A549 (cell line): Measurements from ENCODE around the gene ATP2A3. TPM values are rescaled to one million over a fixed set of nuclear protein-coding genes. Genes with fewer than 3 reads are reported as not detected.

Experiments
- ATAC-seq, 2 experiments: fragments of 200-7000 bp in 1 of 2; fragments of >200 bp in 1 of 2; cut with Nextera tagmentation in 1 of 2; cut with Tn5 transposase in 1 of 2; 3 replicates each; pipeline versions ENCODE4 v1.8.0 to v1.9.1; 2018 to 2020; ENCODE audit warnings: mild to moderate bottlenecking in 1 of 2, moderate library complexity in 1 of 2
- CTCF ChIA-PET: fragments of 300-600 bp; sonication (Branson Sonifier 250); formaldehyde crosslinking; extraction: SDS; loops from one replicate; lab custom pipeline; 2021; ENCODE audit warnings: antibody characterized with exemption, inconsistent platforms; lab: Yijun Ruan, JAX
- POLR2A ChIA-PET: fragments of 350-600 bp; formaldehyde crosslinking; extraction: SDS; loops from one replicate; lab custom pipeline; 2021; ENCODE audit warnings: antibody characterized with exemption, inconsistent platforms; lab: Yijun Ruan, JAX
- DNase-seq, 2 experiments: peaks; one replicate each; pipeline versions ENCODE4 v3.0.0 to v3.0.0-alpha.2; 2011 to 2016; ENCODE audit warnings: low read depth in 1 of 2, low spot score in 1 of 2
- FAIRE-seq: peaks from 2 replicates; lab custom pipeline; 2011; peaks lifted over from hg19 to GRCh38; lab: Jason Lieb, UNC
- H3K27ac ChIP-seq, 2 experiments: fragments of >200 bp; sonication (Bioruptor Twin); formaldehyde crosslinking; 3 replicates each; pipeline ENCODE4 v1.5.1; 2016 to 2017
- H3K4me1 ChIP-seq: fragments of >200 bp; sonication (Bioruptor Twin); formaldehyde crosslinking; 3 replicates; pipeline ENCODE4 v1.6.1; 2016
- H3K4me2 ChIP-seq: fragments of >200 bp; sonication (Bioruptor Twin); formaldehyde crosslinking; 3 replicates; pipeline ENCODE4 v1.6.1; 2016
- H3K4me3 ChIP-seq: fragments of >200 bp; sonication (Bioruptor Twin); formaldehyde crosslinking; 3 replicates; pipeline ENCODE4 v1.5.1; 2016
- H3K9me3 ChIP-seq: fragments of >200 bp; sonication (Bioruptor Twin); formaldehyde crosslinking; 3 replicates; pipeline ENCODE4 v1.6.1; 2016
- CBX8 ChIP-seq: fragments of 200-600 bp; sonication (generic); IDR thresholded peaks from 2 replicates; pipeline ENCODE4 v1.6.1; 2016
- CEBPB ChIP-seq, 2 experiments: fragments of >200 bp in 1 of 2; sonication (Bioruptor Twin) in 1 of 2; formaldehyde crosslinking in 1 of 2; IDR thresholded peaks; 2 replicates each; pipeline ENCODE4 v1.6.1; 2012 to 2016
- CHD4 ChIP-seq: fragments of 200-600 bp; sonication (generic); IDR thresholded peaks from 2 replicates; pipeline ENCODE4 v1.6.1; 2016; ENCODE audit warnings: antibody characterized with exemption, mild to moderate bottlenecking, borderline replicate concordance
- HDAC2 ChIP-seq: fragments of 200-600 bp; sonication (generic); IDR thresholded peaks from 2 replicates; pipeline ENCODE4 v1.6.1; 2016
- HEYL ChIP-seq: fragments of 250-450 bp; sonication (Bioruptor Pico); IDR thresholded peaks from 2 replicates; pipeline ENCODE4 v1.8.0; 2021; ENCODE audit warnings: mild to moderate bottlenecking, moderate library complexity
- JUNB ChIP-seq: fragments of >200 bp; sonication (Bioruptor Twin); formaldehyde crosslinking; IDR thresholded peaks from 2 replicates; pipeline ENCODE4 v1.6.1; 2016
- KDM1A ChIP-seq: fragments of 200-600 bp; sonication (generic); IDR thresholded peaks from 2 replicates; pipeline ENCODE4 v1.6.1; 2016; ENCODE audit warnings: low read depth, mild to moderate bottlenecking
- MAFK ChIP-seq: fragments of 450-650 bp; IDR thresholded peaks from 2 replicates; pipeline ENCODE4 v1.6.1; 2014; ENCODE audit not compliant: partially characterized antibody
- MYC ChIP-seq: IDR thresholded peaks from 2 replicates; pipeline ENCODE4 v1.6.1; 2012; ENCODE audit warnings: mild to moderate bottlenecking, inconsistent platforms, low read length, improper control_type of control experiment, borderline replicate concordance
- RAD21 ChIP-seq, 2 experiments: fragments of >200 bp in 1 of 2; sonication (Bioruptor Twin) in 1 of 2; formaldehyde crosslinking in 1 of 2; IDR thresholded peaks in 1 of 2; conservative IDR thresholded peaks in 1 of 2; 2 replicates in 1 of 2; 3 replicates in 1 of 2; pipeline ENCODE4 v1.6.1; 2012 to 2018; ENCODE audit warnings: inconsistent platforms in 1 of 2
- RNF2 ChIP-seq: fragments of 200-600 bp; sonication (generic); IDR thresholded peaks from 2 replicates; pipeline ENCODE4 v1.6.1; 2016; ENCODE audit warnings: low read depth, mild to moderate bottlenecking, antibody characterized with exemption, moderate library complexity, borderline replicate concordance
- SMC3 ChIP-seq: fragments of >200 bp; sonication (Bioruptor Twin); formaldehyde crosslinking; IDR thresholded peaks from 3 replicates; pipeline ENCODE4 v1.6.1; 2018; ENCODE audit warnings: inconsistent platforms
- ZFP36 ChIP-seq: fragments of 450-650 bp; IDR thresholded peaks from 2 replicates; pipeline ENCODE4 v1.6.1; 2014; ENCODE audit warnings: borderline replicate concordance; ENCODE audit not compliant: partially characterized antibody
- ZNF302 ChIP-seq: fragments of 250-450 bp; sonication (Bioruptor Pico); IDR thresholded peaks from 2 replicates; pipeline ENCODE4 v1.9.0; 2021; ENCODE audit warnings: inconsistent platforms, mild to moderate bottlenecking, moderate library complexity
- WGBS: methylation state at CpG from one replicate; pipeline ENCODE4 v1.1.6; 2017; ENCODE audit errors: missing lambda C conversion rate; 5-methylcytosine and 5-hydroxymethylcytosine counted together
- polyA plus RNA-seq, 4 experiments: library from polyadenylated mRNA; depleted of rRNA in 3 of 4; stranded (reverse); fragments of >200 nt; fragmentation: RNase III in 1 of 4; extraction: RNeasy Plus Mini Kit Qiagen cat#74134 plus additional on column Dnase treatment in 1 of 4; gene quantifications; 2 replicates in 3 of 4; 3 replicates in 1 of 4; pipeline ENCODE4 v1.2.3, GENCODE V29; 2011 to 2017

ATP2A3 gene
- polyA plus RNA-seq, 2 of the 4 experiments (the other 2 are of a cell fraction) = 3.1 to 5.5 TPM

- DNase-seq (no peak), ATAC-seq (no peak), FAIRE-seq (peak; percentile 86)
- Histone ChIP-seq H3K4me2 (no peak overlapping the region), H3K9me3 (peaks cover 8% of the 10 kb centered on the region), H3K4me3 (no peak overlapping the region), H3K4me1 (no peaks in the 10 kb centered on the region), H3K27ac (no peak overlapping the region)
- 83% methylated on average over 6 of the region's 6 CpGs for WGBS
- ChIA-PET CTCF (interaction anchor here (0.5 to 1.8 kb wide), 5 partner anchors 13 to 277 kb away, joined by 3 to 7 read pairs (median 3); no protein-coding TSS in a partner anchor), POLR2A (interaction anchor here (1.6 kb wide), 1 partner anchor 13 kb away, joined by 4 read pairs; no protein-coding TSS in a partner anchor)
- TF ChIP-seq KDM1A = peak; percentile 34; the same call in 1 of the 2 replicates
- no peak for TF ChIP-seq HDAC2
- no peak for TF ChIP-seq RAD21 (conservative IDR thresholded peaks at IDR 0.05 in 1 of 2, IDR thresholded peaks at IDR 0.05 in 1 of 2)
- no peak for TF ChIP-seq HEYL (CRISPR knock-in tag)
Observed at GRCh38 chr17:3978421-3979289, 14.4 kb upstream of the ATP2A3 start.

- Histone ChIP-seq H3K4me3 (no peak overlapping the region), H3K4me2 (no peak overlapping the region), H3K27ac (no peak overlapping the region), H3K4me1 (no peaks in the 10 kb centered on the region), H3K9me3 (peaks cover 8% of the 10 kb centered on the region)
- FAIRE-seq (no peak), DNase-seq (no peak), ATAC-seq (peak; percentile 8 to 31; a peak in 3 of 6 replicates)
- no peak for TF ChIP-seq RNF2
- no peak for TF ChIP-seq HDAC2
- TF ChIP-seq ZNF302 (CRISPR knock-in tag) = no peak
- 0 out of 4 replicates have a peak, but pooled peaks of 1 of the 2 experiments have one; percentile 6 for TF ChIP-seq CEBPB (IDR thresholded peaks at IDR 0.05)
- TF ChIP-seq ZFP36 = no peak
- TF ChIP-seq JUNB = no peak
- TF ChIP-seq CHD4 = no peak
- ChIA-PET CTCF (interaction anchor here (1.0 to 1.3 kb wide), 4 partner anchors 10 to 42 kb away, joined by 3 to 4 read pairs (median 3); no protein-coding TSS in a partner anchor), POLR2A (interaction anchor here (1.6 kb wide), 1 partner anchor 12 kb away, joined by 4 read pairs; no protein-coding TSS in a partner anchor)
- WGBS = 60% methylated on average over 9 of the region's 9 CpGs
Observed at GRCh38 chr17:3977387-3977786, 13.2 kb upstream of the ATP2A3 start.

- Histone ChIP-seq H3K4me2 (no peak overlapping the region), H3K9me3 (peaks cover 8% of the 10 kb centered on the region), H3K4me1 (no peaks in the 10 kb centered on the region), H3K27ac (no peak overlapping the region), H3K4me3 (no peak overlapping the region)
- TF ChIP-seq HDAC2 = no peak
- TF ChIP-seq SMC3 = no peak
- TF ChIP-seq MYC = no peak
- 75% methylated on average over 14 of the region's 17 CpGs for WGBS
- ChIA-PET POLR2A (interaction anchor here (1.6 kb wide), 1 partner anchor 12 kb away, joined by 4 read pairs; no protein-coding TSS in a partner anchor), CTCF (interaction anchor here (0.7 to 1.3 kb wide), 5 partner anchors 9 to 63 kb away, joined by 3 to 4 read pairs (median 3); no protein-coding TSS in a partner anchor)
- FAIRE-seq = no peak
- ATAC-seq = no peak
- no peak for DNase-seq
Observed at GRCh38 chr17:3976675-3977171, 12.5 kb upstream of the ATP2A3 start.

- 80% methylated on average over 9 of the region's 9 CpGs for WGBS
- H3K4me1 ChIP-seq = no peaks in the 10 kb centered on the region
- no peak overlapping the region for H3K27ac ChIP-seq
- no peak for FAIRE-seq
- no peak for ATAC-seq
- no peak for DNase-seq
- no peak overlapping the region for H3K4me2 ChIP-seq
- peaks cover 8% of the 10 kb centered on the region for H3K9me3 ChIP-seq
- TF ChIP-seq MAFK = no peak
- 0 out of 2 replicates have a peak, but pooled peaks have one; percentile 21 for TF ChIP-seq CHD4
- no peak for TF ChIP-seq CBX8
- TF ChIP-seq KDM1A = 0 out of 2 replicates have a peak, but pooled peaks have one; percentile 24
- TF ChIP-seq, all 56 proteins: peak for 2
- H3K4me3 ChIP-seq = no peak overlapping the region
- CTCF ChIA-PET = interaction anchor here (0.6 to 1.3 kb wide), 2 partner anchors 15 to 49 kb away, joined by 3 to 4 read pairs; no protein-coding TSS in a partner anchor
- POLR2A ChIA-PET = no interaction called here
Observed at GRCh38 chr17:3974980-3975379, 10.7 kb upstream of the ATP2A3 start.
